HCT116 (cell line): ENCODE data around the gene POMT2. TPM values are rescaled to one million over a fixed set of nuclear protein-coding genes. Genes with fewer than 3 reads are reported as not detected.

ENCODE experiments used
- ATAC-seq: fragments of 200-7000 bp; cut with Tn5 transposase; 2 replicates; pipeline ENCODE4 v1.9.1; 2020; ENCODE audit warnings: mild to moderate bottlenecking, moderate library complexity
- BruUV-seq: library from RNA; stranded (reverse); fragments of 400-500 nt; replicated peaks from 2 replicates; lab custom pipeline; 2021; lab: Mats Ljungman, UMichigan
- CTCF ChIA-PET: fragments of 300-600 bp; sonication (Branson Sonifier 250); formaldehyde crosslinking; loops from one replicate; lab custom pipeline; 2021; ENCODE audit warnings: antibody characterized with exemption; lab: Charles Lee
- POLR2A ChIA-PET: fragments of 300-600, 350-600 bp; sonication (Branson Sonifier 250); formaldehyde crosslinking; loops from one replicate; lab custom pipeline; 2021; ENCODE audit warnings: antibody characterized with exemption; lab: Charles Lee
- RAD21 ChIA-PET, 2 experiments: fragments of 300-600 bp; sonication (Branson Sonifier 250); formaldehyde crosslinking; loops; one replicate each; lab custom pipeline; 2023; ENCODE audit warnings: low total read pairs in 2 of 2; ENCODE audit not compliant: uncharacterized antibody in 2 of 2, unreplicated experiment in 2 of 2, low non-redundant PET in 1 of 2; lab: Charles Lee
- DNase-seq: peaks from one replicate; pipeline ENCODE4 v3.0.0-alpha.2; 2010; ENCODE audit warnings: low read depth, low spot score
- H2AFZ ChIP-seq: fragments of 200-600 bp; shearing (Covaris generic), sonication (generic); 2 replicates; pipeline ENCODE4 v1.6.1; 2017; ENCODE audit warnings: low read depth, mixed run types, mixed read lengths, antibody characterized with exemption, low read length; ENCODE audit not compliant: poor library complexity, severe bottlenecking
- H3K27ac ChIP-seq: 2 replicates; pipeline ENCODE4 v1.5.1; 2012; ENCODE audit warnings: low read depth, low read length
- H3K27me3 ChIP-seq: fragments of 200-600 bp; sonication (generic); 2 replicates; pipeline ENCODE4 v1.6.1; 2016; ENCODE audit warnings: mixed run types, low read length, mixed read lengths; ENCODE audit not compliant: insufficient read depth
- H3K36me3 ChIP-seq, 2 experiments: fragments of 200-500 bp in 1 of 2; fragments of 200-600 bp in 1 of 2; sonication (Bioruptor generic) in 1 of 2; sonication (generic) in 1 of 2; 2 replicates each; pipeline versions ENCODE4 v1.5.1 to v1.6.1; 2014 to 2016; ENCODE audit warnings: low read length in 2 of 2, inconsistent platforms in 1 of 2, mixed read lengths in 1 of 2, mixed run types in 1 of 2; ENCODE audit not compliant: insufficient read depth in 2 of 2, control insufficient read depth in 1 of 2
- H3K4me1 ChIP-seq, 2 experiments: fragments of 200-600 bp in 1 of 2; sonication (generic) in 1 of 2; 2 replicates each; pipeline versions ENCODE4 v1.5.1 to v1.6.1; 2012 to 2017; ENCODE audit warnings: low read length in 2 of 2, inconsistent platforms in 1 of 2, mild to moderate bottlenecking in 1 of 2, mixed read lengths in 1 of 2, mixed run types in 1 of 2, moderate library complexity in 1 of 2; ENCODE audit not compliant: insufficient read depth in 2 of 2, control insufficient read depth in 1 of 2
- H3K4me2 ChIP-seq: fragments of 200-600 bp; sonication (generic); 2 replicates; pipeline ENCODE4 v1.6.1; 2017; ENCODE audit warnings: mixed run types, low read length, mixed read lengths
- H3K4me3 ChIP-seq, 2 experiments: fragments of 200-600 bp in 1 of 2; sonication (generic) in 1 of 2; replicated peaks in 1 of 2; 2 replicates each; pipeline ENCODE4 v1.5.1; 2011 to 2016; ENCODE audit warnings: low read length in 2 of 2, control low read depth in 1 of 2, low read depth in 1 of 2, mild to moderate bottlenecking in 1 of 2, mixed read lengths in 1 of 2, mixed run types in 1 of 2
- H3K79me2 ChIP-seq: fragments of 200-600 bp; sonication (generic); 2 replicates; pipeline ENCODE4 v1.6.1; 2017; ENCODE audit warnings: mild to moderate bottlenecking, mixed run types, low read length, moderate library complexity, mixed read lengths; ENCODE audit not compliant: insufficient read depth
- H3K9ac ChIP-seq: fragments of 200-600 bp; sonication (generic); 2 replicates; pipeline ENCODE4 v1.6.1; 2016; ENCODE audit warnings: low read length, mixed read lengths
- H3K9me2 ChIP-seq: fragments of 200-600 bp; sonication (generic), shearing (Covaris generic); 2 replicates; pipeline ENCODE4 v1.6.1; 2017; ENCODE audit warnings: mixed run types, mild to moderate bottlenecking, moderate library complexity; ENCODE audit not compliant: insufficient read depth
- H3K9me3 ChIP-seq, 2 experiments: fragments of 200-500 bp in 1 of 2; fragments of 200-600 bp in 1 of 2; sonication (Bioruptor generic) in 1 of 2; sonication (generic) in 1 of 2; 2 replicates each; pipeline ENCODE4 v1.6.1; 2014 to 2017; ENCODE audit warnings: low read length in 2 of 2, mixed read lengths in 2 of 2, inconsistent platforms in 1 of 2, low read depth in 1 of 2, mild to moderate bottlenecking in 1 of 2, mixed run types in 1 of 2, moderate library complexity in 1 of 2; ENCODE audit not compliant: control insufficient read depth in 1 of 2, insufficient read depth in 1 of 2
- H4K20me1 ChIP-seq: fragments of 200-600 bp; sonication (generic), shearing (Covaris generic); 2 replicates; pipeline ENCODE4 v1.6.1; 2017; ENCODE audit warnings: mixed run types, mild to moderate bottlenecking, moderate library complexity; ENCODE audit not compliant: insufficient read depth
- ATF3 ChIP-seq: IDR thresholded peaks from 2 replicates; pipeline ENCODE4 v1.6.1; 2012
- CBX3 ChIP-seq: IDR thresholded peaks from 2 replicates; pipeline ENCODE4 v1.6.1; 2012; ENCODE audit warnings: low read depth
- CEBPB ChIP-seq: IDR thresholded peaks from 2 replicates; pipeline ENCODE4 v1.6.1; 2012; ENCODE audit warnings: low read depth
- EGR1 ChIP-seq: IDR thresholded peaks from 2 replicates; pipeline ENCODE4 v1.6.1; 2012; ENCODE audit warnings: low read depth
- ELF1 ChIP-seq: IDR thresholded peaks from 2 replicates; pipeline ENCODE4 v1.6.1; 2012; ENCODE audit warnings: low read depth, borderline replicate concordance
- EZH2phosphoT487 ChIP-seq: fragments of 200-600 bp; IDR thresholded peaks from 2 replicates; pipeline ENCODE4 v1.6.1; 2018; ENCODE audit warnings: antibody characterized with exemption, borderline replicate concordance
- FOSL1 ChIP-seq: IDR thresholded peaks from 2 replicates; pipeline ENCODE4 v1.6.1; 2012; ENCODE audit warnings: low read depth
- JUND ChIP-seq: IDR thresholded peaks from 2 replicates; pipeline ENCODE4 v1.6.1; 2012
- MAX ChIP-seq: IDR thresholded peaks from 2 replicates; pipeline ENCODE4 v1.6.1; 2012
- POLR2A ChIP-seq: IDR thresholded peaks from 2 replicates; pipeline ENCODE4 v1.7.0; 2011; ENCODE audit warnings: borderline replicate concordance; ENCODE audit not compliant: insufficient read depth, insufficient read length; ENCODE audit errors: extremely low read depth
- POLR2AphosphoS5 ChIP-seq: IDR thresholded peaks from 2 replicates; pipeline ENCODE4 v1.6.1; 2011; ENCODE audit warnings: mild to moderate bottlenecking, low read depth, low read length, moderate library complexity
- RAD21 ChIP-seq: IDR thresholded peaks from 2 replicates; pipeline ENCODE4 v1.6.1; 2012; ENCODE audit warnings: low read depth, mild to moderate bottlenecking
- REST ChIP-seq: IDR thresholded peaks from 2 replicates; pipeline ENCODE4 v1.6.1; 2012; ENCODE audit warnings: low read depth
- SIN3A ChIP-seq: IDR thresholded peaks from 2 replicates; pipeline ENCODE4 v1.6.1; 2012; ENCODE audit warnings: low read depth
- SP1 ChIP-seq: IDR thresholded peaks from 2 replicates; pipeline ENCODE4 v1.6.1; 2012; ENCODE audit warnings: low read depth
- TCF7L2 ChIP-seq: IDR thresholded peaks from 2 replicates; pipeline ENCODE4 v1.7.0; 2011; ENCODE audit warnings: borderline replicate concordance, inconsistent platforms; ENCODE audit not compliant: insufficient read depth, insufficient read length; ENCODE audit errors: extremely low read depth
- ZFX ChIP-seq: fragments of 450-650 bp; IDR thresholded peaks from 2 replicates; pipeline ENCODE4 v1.6.1; 2017
- ZNF274 ChIP-seq: fragments of 200-500 bp; sonication (Bioruptor generic); IDR thresholded peaks from 2 replicates; pipeline ENCODE4 v1.6.1; 2014; ENCODE audit warnings: mild to moderate bottlenecking, low read depth, low read length, inconsistent platforms
- intact Hi-C: fragments of 100-400 bp; cut with micrococcal nuclease; formaldehyde crosslinking; loops from 2 replicates; pipeline ENCODE4 v1.10.0; 2022
- total RNA-seq: library from RNA; stranded (reverse); gene quantifications from one replicate; pipeline ENCODE4 v1.2.1, GENCODE V29; 2021; ENCODE audit not compliant: unreplicated experiment

POMT2 gene
- total RNA-seq, 1 experiment from 2014 or later: 30.2 TPM

- Histone ChIP-seq H3K9ac (no peak overlapping the region), H3K4me2 (no peak overlapping the region), H4K20me1 (no peaks in the 10 kb centered on the region), H3K27ac (no peak overlapping the region), H3K27me3 (no peaks in the 10 kb centered on the region), H3K9me2 (no peaks in the 10 kb centered on the region)
- DNase-seq: no peak
- TF ChIP-seq POLR2A (no peak), ELF1 (no peak), TCF7L2 (no peak), EGR1 (no peak), SIN3A (no peak), JUND (no peak), SP1 (no peak), FOSL1 (no peak), EZH2phosphoT487 (no peak), ZFX (no peak), CBX3 (no peak), ZNF274 (no peak), MAX (no peak), REST (no peak), ATF3 (no peak), CEBPB (no peak), POLR2AphosphoS5 (no peak), RAD21 (no peak)
- TF ChIP-seq, all 23 proteins: peak for 0
- intact Hi-C loops: loop anchor here (5.0 kb wide), 1 partner anchor 435 kb away; no protein-coding TSS in a partner anchor
- H3K36me3 ChIP-seq: no peaks in the 10 kb centered on the region; a peak in 1 of 4 replicates
- peaks cover 19 to 22% of the 10 kb centered on the region in 2 experiments for H3K4me1 ChIP-seq
- ChIA-PET RAD21 (no interaction called here), CTCF (interaction anchor here (1.8 kb wide), 1 partner anchor 9 kb away, joined by 18 read pairs; no protein-coding TSS in a partner anchor), POLR2A (no interaction called here)
- BruUV-seq: no TSS peak
- H3K4me3 ChIP-seq: no peak overlapping the region
- H3K9me3 ChIP-seq: no peaks in the 10 kb centered on the region
- no peak overlapping the region for H2AFZ ChIP-seq
- ATAC-seq: no peak
- H3K79me2 ChIP-seq: no peaks in the 10 kb centered on the region
Measured at GRCh38 chr14:77306851-77307496, 13.7 kb downstream of the POMT2 start.
